ENCODE results near the gene COL28A1. TPM values are rescaled to one million over a fixed set of nuclear protein-coding genes. Genes with fewer than 3 reads are reported as not detected.

Gene COL28A1
- polyA plus RNA-seq, 1 experiment, result 0.04 TPM

- CTCF ChIA-PET, result interaction anchor here (1.1 kb wide), 1 partner anchor 343 kb away, joined by 4 read pairs; no protein-coding TSS in a partner anchor
- no peak for DNase-seq (ENCODE audit: low read depth)
- Histone ChIP-seq H3K4me3 (ENCODE audit: low read depth, low read length) (no peak overlapping the region), H3K36me3 (ENCODE audit: control insufficient read depth, insufficient read depth, low read length) (no peaks in the 10 kb centered on the region), H3K27me3 (ENCODE audit: control insufficient read depth, insufficient read depth, low read length) (no peaks in the 10 kb centered on the region)
- POLR2A ChIA-PET, result no interaction called here
- no peak for TF ChIP-seq CTCF (IDR thresholded peaks at IDR 0.05; ENCODE audit: insufficient read depth, low read depth, low read length)
Measured at GRCh38 chr7:7446616-7447015, 89.1 kb downstream of the COL28A1 start.

- ChIA-PET CTCF (interaction anchor here (0.6 kb wide), 2 partner anchors 76 to 1653 kb away, joined by 3 read pairs; no protein-coding TSS in a partner anchor), POLR2A (no interaction called here)
- no peak for TF ChIP-seq CTCF (IDR thresholded peaks at IDR 0.05; ENCODE audit: insufficient read depth, low read depth, low read length)
- no peaks in the 10 kb centered on the region for H3K36me3 ChIP-seq (ENCODE audit: control insufficient read depth, insufficient read depth, low read length)
- no peaks in the 10 kb centered on the region for H3K27me3 ChIP-seq (ENCODE audit: control insufficient read depth, insufficient read depth, low read length)
- DNase-seq (ENCODE audit: low read depth), result no peak
- no peak overlapping the region for H3K4me3 ChIP-seq (ENCODE audit: low read depth, low read length)
Measured at GRCh38 chr7:7443806-7444350, 91.8 kb downstream of the COL28A1 start.

- H3K36me3 ChIP-seq (ENCODE audit: control insufficient read depth, insufficient read depth, low read length), result no peaks in the 10 kb centered on the region
- POLR2A ChIA-PET, result interaction anchor here (0.6 kb wide), 1 partner anchor 51 kb away, joined by 4 read pairs; no protein-coding TSS in a partner anchor
- CTCF ChIA-PET, result interaction anchor here (1.1 to 1.5 kb wide), 3 partner anchors 11 to 15 kb away, joined by 3 to 5 read pairs (median 5); no protein-coding TSS in a partner anchor
Measured at GRCh38 chr7:7439564-7439963, 96.1 kb downstream of the COL28A1 start.

GRCh38 chr7:7438851-7439250 is 96.8 kb downstream of the COL28A1 start:
- ChIA-PET POLR2A (interaction anchor here (0.9 kb wide), 1 partner anchor 10 kb away, joined by 3 read pairs; no protein-coding TSS in a partner anchor), CTCF (interaction anchor here (0.9 to 1.5 kb wide), 5 partner anchors 11 to 101 kb away, joined by 3 to 5 read pairs (median 3); no protein-coding TSS in a partner anchor)
- no peaks in the 10 kb centered on the region for H3K27me3 ChIP-seq (ENCODE audit: control insufficient read depth, insufficient read depth, low read length)
- TF ChIP-seq CTCF (IDR thresholded peaks at IDR 0.05; ENCODE audit: insufficient read depth, low read depth, low read length), result 0 out of 2 replicates have a peak, but pooled peaks have one; percentile 11
- H3K36me3 ChIP-seq (ENCODE audit: control insufficient read depth, insufficient read depth, low read length), result no peaks in the 10 kb centered on the region
- H3K4me3 ChIP-seq (ENCODE audit: low read depth, low read length), result no peak overlapping the region
- peak; percentile 95 for DNase-seq (ENCODE audit: low read depth)

More at GRCh38 chr7:7439564-7439963, 96.1 kb downstream of the COL28A1 start:
- no peak overlapping the region for H3K4me3 ChIP-seq (ENCODE audit: low read depth, low read length)
- no peak for TF ChIP-seq CTCF (IDR thresholded peaks at IDR 0.05; ENCODE audit: insufficient read depth, low read depth, low read length)
- no peak for DNase-seq (ENCODE audit: low read depth)
- no peaks in the 10 kb centered on the region for H3K27me3 ChIP-seq (ENCODE audit: control insufficient read depth, insufficient read depth, low read length)

GRCh38 chr7:7435978-7436377 is 99.7 kb downstream of the COL28A1 start:
- no peaks in the 10 kb centered on the region for H3K36me3 ChIP-seq (ENCODE audit: control insufficient read depth, insufficient read depth, low read length)
- TF ChIP-seq CTCF (IDR thresholded peaks at IDR 0.05; ENCODE audit: insufficient read depth, low read depth, low read length), result no peak
- ChIA-PET POLR2A (no interaction called here), CTCF (interaction anchor here (1.8 to 3.3 kb wide), 2 partner anchors 10 to 13 kb away, joined by 5 to 11 read pairs; no protein-coding TSS in a partner anchor)
- H3K4me3 ChIP-seq (ENCODE audit: low read depth, low read length), result no peak overlapping the region
- no peaks in the 10 kb centered on the region for H3K27me3 ChIP-seq (ENCODE audit: control insufficient read depth, insufficient read depth, low read length)
- DNase-seq (ENCODE audit: low read depth), result no peak

All from BJ (cell line).